Endothelial cell of umbilical vein (primary cell): ENCODE data around the gene RUNX2. TPM values are rescaled to one million over a fixed set of nuclear protein-coding genes. Genes with fewer than 3 reads are reported as not detected.

Source experiments
- BruUV-seq: library from RNA; stranded (reverse); fragments of 400-500 nt; replicated peaks from 2 replicates; lab custom pipeline; 2021; lab: Mats Ljungman, UMichigan
- CTCF ChIA-PET: fragments of 300-600, 350-600 bp; sonication (Branson Sonifier 250); formaldehyde crosslinking; loops from one replicate; lab custom pipeline; 2021; ENCODE audit warnings: antibody characterized with exemption, inconsistent platforms; lab: Charles Lee
- POLR2A ChIA-PET: fragments of 300-600, 350-600 bp; sonication (Branson Sonifier 250); formaldehyde crosslinking; loops from one replicate; lab custom pipeline; 2021; ENCODE audit warnings: antibody characterized with exemption, inconsistent platforms; lab: Charles Lee
- DNase-seq: peaks from one replicate; pipeline ENCODE4 v3.0.0-alpha.2; 2011; ENCODE audit warnings: low read depth, low spot score
- FAIRE-seq: peaks from 2 replicates; lab custom pipeline; 2011; peaks lifted over from hg19 to GRCh38; lab: Jason Lieb, UNC
- H2AFZ ChIP-seq: 2 replicates; pipeline ENCODE4 v1.6.0; 2012; ENCODE audit warnings: low read depth, low read length, control low read depth, inconsistent platforms
- H3K27ac ChIP-seq: 2 replicates; pipeline ENCODE4 v1.5.1; 2011; ENCODE audit warnings: low read depth, mild to moderate bottlenecking, control low read depth, low read length, moderate library complexity; ENCODE audit not compliant: insufficient read depth
- H3K27me3 ChIP-seq, 2 experiments: 2 replicates each; pipeline versions ENCODE4 v1.6.0 to v1.6.1; 2011; ENCODE audit warnings: low read length in 2 of 2, mixed read lengths in 1 of 2; ENCODE audit not compliant: control insufficient read depth in 2 of 2, insufficient read depth in 2 of 2
- H3K36me3 ChIP-seq, 2 experiments: 2 replicates in 1 of 2; 3 replicates in 1 of 2; pipeline ENCODE4 v1.5.1; 2011; ENCODE audit warnings: low read length in 2 of 2, mild to moderate bottlenecking in 1 of 2, moderate library complexity in 1 of 2; ENCODE audit not compliant: control insufficient read depth in 2 of 2, insufficient read depth in 2 of 2; ENCODE audit errors: extremely low read depth in 1 of 2
- H3K4me1 ChIP-seq: 3 replicates; pipeline ENCODE4 v1.5.1; 2011; ENCODE audit warnings: mild to moderate bottlenecking, low read length; ENCODE audit not compliant: control insufficient read depth, insufficient read depth; ENCODE audit errors: extremely low read depth
- H3K4me2 ChIP-seq: 2 replicates; pipeline ENCODE4 v1.6.1; 2011; ENCODE audit warnings: low read length, control low read depth, mixed read lengths; ENCODE audit not compliant: insufficient read depth
- H3K4me3 ChIP-seq, 3 experiments: fragments of 200-600 bp in 1 of 3; sonication (generic), shearing (Covaris generic) in 1 of 3; replicated peaks in 1 of 3; 2 replicates each; pipeline ENCODE4 v1.5.1; 2011 to 2016; ENCODE audit warnings: control low read depth in 3 of 3, low read length in 3 of 3, mild to moderate bottlenecking in 2 of 3, inconsistent platforms in 1 of 3, low read depth in 1 of 3, moderate library complexity in 1 of 3; ENCODE audit not compliant: insufficient read depth in 1 of 3
- H3K79me2 ChIP-seq: 2 replicates; pipeline ENCODE4 v1.6.0; 2012; ENCODE audit warnings: low read length, inconsistent platforms; ENCODE audit not compliant: control insufficient read depth, insufficient read depth
- H3K9ac ChIP-seq: replicated peaks from 2 replicates; pipeline ENCODE3; 2011; ENCODE audit warnings: low read length, control low read depth; ENCODE audit not compliant: insufficient read depth; ENCODE audit errors: extremely low read depth
- H3K9me1 ChIP-seq: replicated peaks from 3 replicates; pipeline ENCODE4 v1.6.0; 2011; ENCODE audit warnings: mild to moderate bottlenecking, low read length; ENCODE audit not compliant: control insufficient read depth, insufficient read depth; ENCODE audit errors: extremely low read depth
- H3K9me3 ChIP-seq: replicated peaks from 2 replicates; pipeline ENCODE4 v1.5.1; 2012; ENCODE audit warnings: low read length, inconsistent platforms; ENCODE audit not compliant: control insufficient read depth, insufficient read depth
- H4K20me1 ChIP-seq: replicated peaks from 2 replicates; pipeline ENCODE3; 2011; ENCODE audit warnings: mild to moderate bottlenecking, low read length; ENCODE audit not compliant: control insufficient read depth, insufficient read depth; ENCODE audit errors: extremely low read depth
- EZH2 ChIP-seq: IDR thresholded peaks from 2 replicates; pipeline ENCODE4 v1.6.1; 2012; ENCODE audit warnings: borderline replicate concordance, low read depth, mild to moderate bottlenecking, moderate library complexity, low read length, inconsistent platforms; ENCODE audit not compliant: severe bottlenecking
- FOS ChIP-seq: IDR thresholded peaks from 2 replicates; pipeline ENCODE4 v1.6.1; 2011; ENCODE audit warnings: mild to moderate bottlenecking, low read length, moderate library complexity, borderline replicate concordance; ENCODE audit not compliant: insufficient read depth
- GATA2 ChIP-seq: IDR thresholded peaks from 2 replicates; pipeline ENCODE4 v1.7.0; 2011; ENCODE audit warnings: low read depth, mild to moderate bottlenecking, moderate library complexity, mixed read lengths, low read length; ENCODE audit not compliant: insufficient read length, insufficient read depth
- JUN ChIP-seq: IDR thresholded peaks from 2 replicates; pipeline ENCODE4 v1.6.1; 2011; ENCODE audit warnings: borderline replicate concordance, low read depth; ENCODE audit not compliant: insufficient read length, insufficient read depth
- MYC ChIP-seq: IDR thresholded peaks from one replicate; pipeline ENCODE4 v1.6.1; 2011; ENCODE audit warnings: mild to moderate bottlenecking, low read depth, low read length
- POLR2A ChIP-seq: IDR thresholded peaks from 2 replicates; pipeline ENCODE4 v1.6.1; 2012; ENCODE audit warnings: low read depth, mild to moderate bottlenecking, control low read depth, low read length
- POLR2AphosphoS5 ChIP-seq: IDR thresholded peaks from 2 replicates; pipeline ENCODE4 v1.6.1; 2012; ENCODE audit warnings: low read depth, mild to moderate bottlenecking, control low read depth, low read length, moderate library complexity; ENCODE audit not compliant: insufficient read depth
- dilution Hi-C: fragments of 300-500 bp; cut with MboI; formaldehyde crosslinking; loops from one replicate; pipeline ENCODE4 v1.15.0; 2019; ENCODE audit warnings: low sequenced_read_pairs; ENCODE audit not compliant: extremely low pct_ligation_motif_present
- intact Hi-C: fragments of 100-400 bp; cut with micrococcal nuclease; formaldehyde crosslinking; loops from one replicate; pipeline ENCODE4 v1.10.0; 2022
- polyA plus RNA-seq, 4 experiments: library from polyadenylated mRNA; depleted of rRNA in 3 of 4; stranded (reverse) in 3 of 4; unstranded in 1 of 4; fragments of >200 nt; gene quantifications; 2 replicates each; pipeline versions ENCODE4 v1.2.1 to v1.2.3, GENCODE V29; 2011 to 2012; ENCODE audit warnings: missing spikeins in 1 of 4
- total RNA-seq: library from RNA; stranded (reverse); gene quantifications from 2 replicates; pipeline ENCODE4 v1.2.3, GENCODE V29; 2021
- TF ChIP-seq, protein P1 (sequence below): IDR thresholded peaks from 2 replicates; pipeline ENCODE4 v1.6.1; 2011; ENCODE audit not compliant: insufficient read depth, insufficient read length
- TF ChIP-seq, protein P2 (sequence below), 2 donors: IDR thresholded peaks; 1 replicate in 1 of 2; 2 replicates in 1 of 2; pipeline ENCODE4 v1.5.1; 2011; ENCODE audit warnings: low read length in 2 of 2, mild to moderate bottlenecking in 2 of 2, moderate library complexity in 2 of 2, control low read depth in 1 of 2, inconsistent platforms in 1 of 2, low read depth in 1 of 2; ENCODE audit not compliant: insufficient read depth in 1 of 2; ENCODE audit errors: extremely low read depth in 1 of 2

Gene RUNX2
- total and polyA plus RNA-seq, 2 donors (not counting 3 experiments of a cell fraction or from before 2014, with no cell fraction given), result 0.06 TPM; not detected in 1

DNA sequence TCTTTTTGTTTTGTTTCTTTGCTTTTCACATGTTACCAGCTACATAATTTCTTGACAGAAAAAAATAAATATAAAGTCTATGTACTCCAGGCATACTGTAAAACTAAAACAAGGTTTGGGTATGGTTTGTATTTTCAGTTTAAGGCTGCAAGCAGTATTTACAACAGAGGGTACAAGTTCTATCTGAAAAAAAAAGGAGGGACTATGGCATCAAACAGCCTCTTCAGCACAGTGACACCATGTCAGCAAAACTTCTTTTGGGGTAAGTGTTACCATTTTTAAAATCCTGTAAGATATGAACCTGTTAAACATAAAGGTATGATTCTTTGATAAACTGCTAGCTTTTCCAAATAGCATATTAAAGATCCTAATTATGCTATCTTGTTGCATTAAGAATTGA, 393 bp downstream of the RUNX2 start:
- Histone ChIP-seq H3K79me2 (no peaks in the 10 kb centered on the region), H4K20me1 (no peaks in the 10 kb centered on the region), H3K27me3 (no peaks in the 10 kb centered on the region), H3K4me3 (no peak overlapping the region), H3K4me2 (no peak overlapping the region), H3K36me3 (no peaks in the 10 kb centered on the region), H3K4me1 (no peaks in the 10 kb centered on the region), H3K9me3 (no peaks in the 10 kb centered on the region), H2AFZ (no peak overlapping the region), H3K9me1 (no peaks in the 10 kb centered on the region), H3K9ac (no peak overlapping the region), H3K27ac (no peak overlapping the region)
- DNase-seq, result no peak
- BruUV-seq, result no TSS peak
- no peak for FAIRE-seq
- ChIA-PET CTCF (interaction anchor here (0.7 kb wide), 1 partner anchor 10 kb away, joined by 4 read pairs; no protein-coding TSS in a partner anchor), POLR2A (no interaction called here)
- dilution Hi-C loops, result no loop called here
- intact Hi-C loops, result no loop called here
- TF ChIP-seq POLR2AphosphoS5, result no peak
- TF ChIP-seq, protein P1, sequence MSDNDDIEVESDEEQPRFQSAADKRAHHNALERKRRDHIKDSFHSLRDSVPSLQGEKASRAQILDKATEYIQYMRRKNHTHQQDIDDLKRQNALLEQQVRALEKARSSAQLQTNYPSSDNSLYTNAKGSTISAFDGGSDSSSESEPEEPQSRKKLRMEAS, result no peak
- no peak for TF ChIP-seq MYC
- TF ChIP-seq JUN, result no peak
- TF ChIP-seq GATA2, result no peak
- TF ChIP-seq EZH2, result no peak
- no peak for TF ChIP-seq POLR2A
- no peak for TF ChIP-seq FOS
- TF ChIP-seq, protein P2, sequence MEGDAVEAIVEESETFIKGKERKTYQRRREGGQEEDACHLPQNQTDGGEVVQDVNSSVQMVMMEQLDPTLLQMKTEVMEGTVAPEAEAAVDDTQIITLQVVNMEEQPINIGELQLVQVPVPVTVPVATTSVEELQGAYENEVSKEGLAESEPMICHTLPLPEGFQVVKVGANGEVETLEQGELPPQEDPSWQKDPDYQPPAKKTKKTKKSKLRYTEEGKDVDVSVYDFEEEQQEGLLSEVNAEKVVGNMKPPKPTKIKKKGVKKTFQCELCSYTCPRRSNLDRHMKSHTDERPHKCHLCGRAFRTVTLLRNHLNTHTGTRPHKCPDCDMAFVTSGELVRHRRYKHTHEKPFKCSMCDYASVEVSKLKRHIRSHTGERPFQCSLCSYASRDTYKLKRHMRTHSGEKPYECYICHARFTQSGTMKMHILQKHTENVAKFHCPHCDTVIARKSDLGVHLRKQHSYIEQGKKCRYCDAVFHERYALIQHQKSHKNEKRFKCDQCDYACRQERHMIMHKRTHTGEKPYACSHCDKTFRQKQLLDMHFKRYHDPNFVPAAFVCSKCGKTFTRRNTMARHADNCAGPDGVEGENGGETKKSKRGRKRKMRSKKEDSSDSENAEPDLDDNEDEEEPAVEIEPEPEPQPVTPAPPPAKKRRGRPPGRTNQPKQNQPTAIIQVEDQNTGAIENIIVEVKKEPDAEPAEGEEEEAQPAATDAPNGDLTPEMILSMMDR (IDR thresholded peaks at IDR 0.05; ENCODE audit: extremely low read depth in 1 of 2, insufficient read depth in 1 of 2, low read depth in 1 of 2, low read length in 2 of 2), result no peak
